Liver (tissue), 2 donors: ENCODE results near the gene VWDE.

ENCODE experiments used
- CTCF ChIP-seq: fragments of 150-350 bp; IDR thresholded peaks from 2 replicates; pipeline ENCODE4 v1.5.1; 2017; ENCODE audit warnings: improper control_type of control experiment, low read depth, low read length; ENCODE audit not compliant: missing input control
- TF ChIP-seq, protein P1 (sequence below): IDR thresholded peaks from 2 replicates; pipeline ENCODE4 v1.6.1; 2016; ENCODE audit warnings: antibody characterized with exemption
- TF ChIP-seq, protein P2 (sequence below): IDR thresholded peaks from 2 replicates; pipeline ENCODE4 v1.6.1; 2016; ENCODE audit warnings: antibody characterized with exemption
- donor health status: healthy.

GRCh38 chr7:12287901-12288300 is 115.8 kb downstream of the VWDE start:
- TF ChIP-seq, protein P1, sequence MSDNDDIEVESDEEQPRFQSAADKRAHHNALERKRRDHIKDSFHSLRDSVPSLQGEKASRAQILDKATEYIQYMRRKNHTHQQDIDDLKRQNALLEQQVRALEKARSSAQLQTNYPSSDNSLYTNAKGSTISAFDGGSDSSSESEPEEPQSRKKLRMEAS = no peak
- no peak for TF ChIP-seq CTCF
- TF ChIP-seq, protein P2, sequence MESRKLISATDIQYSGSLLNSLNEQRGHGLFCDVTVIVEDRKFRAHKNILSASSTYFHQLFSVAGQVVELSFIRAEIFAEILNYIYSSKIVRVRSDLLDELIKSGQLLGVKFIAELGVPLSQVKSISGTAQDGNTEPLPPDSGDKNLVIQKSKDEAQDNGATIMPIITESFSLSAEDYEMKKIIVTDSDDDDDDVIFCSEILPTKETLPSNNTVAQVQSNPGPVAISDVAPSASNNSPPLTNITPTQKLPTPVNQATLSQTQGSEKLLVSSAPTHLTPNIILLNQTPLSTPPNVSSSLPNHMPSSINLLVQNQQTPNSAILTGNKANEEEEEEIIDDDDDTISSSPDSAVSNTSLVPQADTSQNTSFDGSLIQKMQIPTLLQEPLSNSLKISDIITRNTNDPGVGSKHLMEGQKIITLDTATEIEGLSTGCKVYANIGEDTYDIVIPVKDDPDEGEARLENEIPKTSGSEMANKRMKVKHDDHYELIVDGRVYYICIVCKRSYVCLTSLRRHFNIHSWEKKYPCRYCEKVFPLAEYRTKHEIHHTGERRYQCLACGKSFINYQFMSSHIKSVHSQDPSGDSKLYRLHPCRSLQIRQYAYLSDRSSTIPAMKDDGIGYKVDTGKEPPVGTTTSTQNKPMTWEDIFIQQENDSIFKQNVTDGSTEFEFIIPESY = no peak
